Left ventricle myocardium inferior (tissue), 1 donor: ENCODE results near the gene CCDC93. TPM values are rescaled to one million over a fixed set of nuclear protein-coding genes. Genes with fewer than 3 reads are reported as not detected.

ENCODE experiments used
- DNase-seq: peaks from one replicate; pipeline ENCODE4 v3.0.0-alpha.2; 2020
- H3K27ac ChIP-seq: fragments of 200-600 bp; replicated peaks from 2 replicates; pipeline ENCODE4 v1.8.0; 2021
- H3K27me3 ChIP-seq: fragments of 200-600 bp; 2 replicates; pipeline ENCODE4 v1.8.0; 2021; ENCODE audit warnings: low read depth
- H3K36me3 ChIP-seq: fragments of 200-600 bp; 2 replicates; pipeline ENCODE4 v1.8.0; 2021
- H3K4me1 ChIP-seq: fragments of 200-600 bp; 2 replicates; pipeline ENCODE4 v1.8.0; 2021
- H3K4me3 ChIP-seq: fragments of 200-600 bp; 2 replicates; pipeline ENCODE4 v1.8.0; 2021; ENCODE audit warnings: mild to moderate bottlenecking, moderate library complexity
- H3K9me3 ChIP-seq: fragments of 200-600 bp; replicated peaks from 2 replicates; pipeline ENCODE4 v1.8.0; 2021
- intact Hi-C: fragments of 100-400 bp; cut with micrococcal nuclease; formaldehyde crosslinking; loops from one replicate; pipeline ENCODE4 v1.11.0; 2022
- total RNA-seq: library from RNA; stranded (reverse); fragmentation: NEBNext Ultra II Directional; extraction: Animal tissue kit (Norgen Biotek cat#: 25700); gene quantifications from one replicate; pipeline ENCODE4 v1.2.1, GENCODE V29; 2021
- TF ChIP-seq, protein P1 (sequence below): fragments of 200-600 bp; IDR thresholded peaks from 2 replicates; pipeline ENCODE4 v1.8.0; 2021; ENCODE audit warnings: antibody characterized with exemption, mild to moderate bottlenecking, borderline replicate concordance
- donor health status: DM: no; HTN: yes; CAD: no; lungs with severe emphysema.

The CCDC93 gene
- total RNA-seq, 1 donor from 2014 or later = 22.8 TPM

DNA sequence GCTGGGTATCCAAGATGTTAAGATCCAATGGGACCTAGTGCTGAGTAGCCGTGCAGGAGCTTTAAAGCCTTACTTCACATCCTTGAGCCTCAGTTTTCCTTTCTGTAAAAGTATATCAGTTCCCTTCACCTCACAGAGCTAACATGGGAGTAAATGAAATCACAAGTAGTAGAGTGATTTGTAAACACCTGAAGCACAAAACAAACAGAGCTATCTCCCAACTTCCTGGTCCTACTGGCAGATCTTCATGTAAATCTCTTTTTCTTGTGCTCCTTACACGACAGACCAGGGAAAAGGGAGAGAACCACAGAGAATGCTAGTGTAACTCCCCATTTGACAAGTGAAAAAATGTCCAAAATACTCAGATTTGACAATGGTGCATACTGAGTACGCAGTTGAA lies 17.3 kb downstream of the CCDC93 start:
- Histone ChIP-seq H3K9me3 (no peaks in the 10 kb centered on the region), H3K27ac (no peak overlapping the region), H3K36me3 (peaks cover 97% of the 10 kb centered on the region), H3K4me1 (peaks cover 17% of the 10 kb centered on the region), H3K4me3 (no peak overlapping the region), H3K27me3 (no peaks in the 10 kb centered on the region)
- DNase-seq = no peak
- intact Hi-C loops = no loop called here
- TF ChIP-seq, protein P1, sequence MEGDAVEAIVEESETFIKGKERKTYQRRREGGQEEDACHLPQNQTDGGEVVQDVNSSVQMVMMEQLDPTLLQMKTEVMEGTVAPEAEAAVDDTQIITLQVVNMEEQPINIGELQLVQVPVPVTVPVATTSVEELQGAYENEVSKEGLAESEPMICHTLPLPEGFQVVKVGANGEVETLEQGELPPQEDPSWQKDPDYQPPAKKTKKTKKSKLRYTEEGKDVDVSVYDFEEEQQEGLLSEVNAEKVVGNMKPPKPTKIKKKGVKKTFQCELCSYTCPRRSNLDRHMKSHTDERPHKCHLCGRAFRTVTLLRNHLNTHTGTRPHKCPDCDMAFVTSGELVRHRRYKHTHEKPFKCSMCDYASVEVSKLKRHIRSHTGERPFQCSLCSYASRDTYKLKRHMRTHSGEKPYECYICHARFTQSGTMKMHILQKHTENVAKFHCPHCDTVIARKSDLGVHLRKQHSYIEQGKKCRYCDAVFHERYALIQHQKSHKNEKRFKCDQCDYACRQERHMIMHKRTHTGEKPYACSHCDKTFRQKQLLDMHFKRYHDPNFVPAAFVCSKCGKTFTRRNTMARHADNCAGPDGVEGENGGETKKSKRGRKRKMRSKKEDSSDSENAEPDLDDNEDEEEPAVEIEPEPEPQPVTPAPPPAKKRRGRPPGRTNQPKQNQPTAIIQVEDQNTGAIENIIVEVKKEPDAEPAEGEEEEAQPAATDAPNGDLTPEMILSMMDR = no peak

DNA sequence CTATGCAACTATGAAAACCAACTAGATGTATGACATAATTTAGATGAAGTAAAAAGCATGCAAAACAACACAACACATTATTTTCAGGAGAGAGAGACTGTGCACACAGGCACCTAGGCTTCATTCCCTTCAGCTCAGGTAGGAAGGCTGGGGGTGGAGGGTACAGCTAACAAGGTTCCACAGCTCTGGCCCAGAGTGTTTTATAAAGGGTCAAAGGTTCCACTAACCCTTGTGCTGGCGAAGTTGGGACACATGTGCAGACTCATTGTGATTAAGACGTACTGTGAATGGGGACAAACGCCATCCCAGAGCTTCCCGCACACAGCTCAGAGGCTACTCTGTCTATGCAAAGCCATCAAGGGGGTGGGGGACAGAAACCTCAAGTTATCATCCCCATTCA lies 19.1 kb downstream of the CCDC93 start:
- Histone ChIP-seq H3K9me3 (no peaks in the 10 kb centered on the region), H3K4me3 (no peak overlapping the region), H3K4me1 (peaks cover 17% of the 10 kb centered on the region), H3K36me3 (peaks cover 97% of the 10 kb centered on the region), H3K27me3 (no peaks in the 10 kb centered on the region), H3K27ac (no peak overlapping the region)
- intact Hi-C loops = no loop called here
- TF ChIP-seq, protein P1 = no peak
- no peak for DNase-seq

DNA sequence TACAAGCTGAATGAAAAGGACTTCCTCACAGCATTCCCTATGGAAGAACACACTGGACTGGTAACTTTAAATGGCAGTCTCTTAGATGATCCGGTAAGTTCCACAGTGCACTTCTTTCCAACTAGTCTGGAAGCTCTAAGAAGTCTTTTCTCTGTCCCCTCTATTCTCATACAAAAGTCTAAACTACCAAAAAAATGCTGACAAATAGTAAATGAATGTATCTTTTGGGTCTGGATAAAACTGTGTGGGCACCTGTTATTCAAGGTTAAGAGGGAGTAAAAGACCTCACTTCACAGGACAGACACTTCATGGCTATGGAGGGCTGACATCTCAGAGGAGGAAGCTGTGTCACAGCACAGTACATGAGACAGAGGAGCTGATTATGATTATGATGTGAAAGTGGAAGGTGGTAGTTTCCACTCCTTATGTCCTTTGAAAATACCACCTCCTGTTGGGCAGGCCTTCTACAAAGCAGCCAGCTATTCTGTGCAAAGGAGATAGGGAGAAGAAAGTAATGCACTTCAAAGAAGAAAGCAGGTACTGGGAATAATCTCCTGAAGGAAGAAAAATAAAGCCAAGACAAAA lies 23.9 kb downstream of the CCDC93 start:
- H3K4me3 ChIP-seq = no peak overlapping the region
- H3K9me3 ChIP-seq = no peaks in the 10 kb centered on the region
- no peak for DNase-seq
- no peak overlapping the region for H3K27ac ChIP-seq
- TF ChIP-seq, protein P1 = no peak
- peaks cover 79% of the 10 kb centered on the region for H3K36me3 ChIP-seq
- intact Hi-C loops = no loop called here
- H3K27me3 ChIP-seq = no peaks in the 10 kb centered on the region
- peaks cover 4% of the 10 kb centered on the region for H3K4me1 ChIP-seq

DNA sequence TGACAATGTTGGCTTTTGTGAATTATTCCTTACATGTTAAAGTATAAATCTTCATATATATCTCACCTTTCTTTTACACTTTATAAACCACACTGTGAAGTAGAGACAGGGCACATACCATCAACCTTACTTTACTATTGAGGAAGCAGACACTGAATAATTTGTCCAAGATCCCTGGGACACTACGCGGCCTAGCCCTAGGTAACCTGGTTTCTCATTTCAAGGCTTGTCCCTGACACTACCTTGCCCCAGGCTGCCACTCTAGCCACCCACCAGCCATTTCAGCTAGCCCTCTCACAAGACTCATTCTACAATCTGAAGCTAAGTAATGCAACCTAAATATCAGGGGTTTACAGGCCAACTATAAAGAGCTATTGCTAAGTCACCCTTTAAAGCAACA lies 26.7 kb downstream of the CCDC93 start:
- TF ChIP-seq, protein P1 = no peak
- intact Hi-C loops = no loop called here
- no peaks in the 10 kb centered on the region for H3K27me3 ChIP-seq
- H3K36me3 ChIP-seq = peaks cover 74% of the 10 kb centered on the region
- no peak for DNase-seq
- H3K4me3 ChIP-seq = no peak overlapping the region
- no peak overlapping the region for H3K27ac ChIP-seq
- peaks cover 4% of the 10 kb centered on the region for H3K4me1 ChIP-seq
- H3K9me3 ChIP-seq = no peaks in the 10 kb centered on the region

DNA sequence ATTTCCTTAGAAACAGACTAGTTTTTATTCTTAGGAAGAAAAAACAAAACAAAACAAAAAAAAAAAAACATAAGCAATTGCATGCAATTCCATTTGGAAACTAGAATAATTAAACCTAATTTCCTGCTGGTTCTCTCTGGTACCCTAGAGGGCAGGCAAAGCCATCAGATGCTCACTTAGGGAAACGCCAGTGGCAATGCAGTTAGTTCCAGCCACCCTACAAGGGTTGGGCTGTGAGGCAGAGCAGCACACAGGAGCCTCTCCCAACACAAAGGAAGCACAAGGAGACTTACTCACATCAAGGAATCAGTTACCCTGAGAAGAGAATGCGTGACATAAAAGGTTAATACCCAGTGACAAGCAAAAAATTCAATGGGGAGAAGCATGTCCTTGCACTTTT lies 28.8 kb downstream of the CCDC93 start:
- intact Hi-C loops = no loop called here
- TF ChIP-seq, protein P1 = no peak
- H3K4me3 ChIP-seq = no peak overlapping the region
- peaks cover 64% of the 10 kb centered on the region for H3K36me3 ChIP-seq
- H3K9me3 ChIP-seq = no peaks in the 10 kb centered on the region
- no peak overlapping the region for H3K27ac ChIP-seq
- no peak for DNase-seq
- no peaks in the 10 kb centered on the region for H3K27me3 ChIP-seq
- peaks cover 11% of the 10 kb centered on the region for H3K4me1 ChIP-seq

DNA sequence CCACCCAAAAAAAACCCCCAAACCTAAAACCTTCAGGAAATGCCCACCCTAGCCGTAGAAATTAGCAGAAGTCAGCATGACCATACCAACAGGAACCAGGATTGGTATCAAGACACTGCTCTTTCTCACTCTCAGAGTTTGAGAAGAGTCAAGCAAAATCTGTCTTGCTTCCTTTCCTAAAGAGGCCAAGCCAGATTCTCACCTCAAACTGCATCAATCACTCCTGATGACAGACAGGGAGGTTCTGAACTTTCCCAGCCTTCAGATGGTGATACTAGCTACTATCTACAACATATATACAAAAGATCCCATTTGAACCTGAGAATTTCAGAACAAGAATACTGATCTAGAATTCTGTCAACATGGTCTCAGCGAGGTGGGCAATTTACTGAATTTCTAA lies 29.7 kb downstream of the CCDC93 start:
- no peak for DNase-seq
- no peaks in the 10 kb centered on the region for H3K27me3 ChIP-seq
- intact Hi-C loops = no loop called here
- TF ChIP-seq, protein P1 = no peak
- H3K36me3 ChIP-seq = peaks cover 55% of the 10 kb centered on the region
- H3K9me3 ChIP-seq = no peaks in the 10 kb centered on the region
- no peak overlapping the region for H3K4me3 ChIP-seq
- peaks cover 14% of the 10 kb centered on the region for H3K4me1 ChIP-seq
- no peak overlapping the region for H3K27ac ChIP-seq
